Ectodermal cell (in vitro differentiated cells): ENCODE results near the gene CYP4X1. TPM values are rescaled to one million over a fixed set of nuclear protein-coding genes. Genes with fewer than 3 reads are reported as not detected.
"Not testable (repeated sequence)": the region's sequence is repeated elsewhere in the genome, so short reads cannot be mapped to it uniquely, and the experiment has no call there.

Experiments used
- H3K27ac ChIP-seq: 2 replicates; pipeline ENCODE4 v1.7.0; 2013; ENCODE audit warnings: mild to moderate bottlenecking, low read depth, low read length; ENCODE audit not compliant: insufficient read depth, poor library complexity, severe bottlenecking
- H3K27me3 ChIP-seq: 2 replicates; pipeline ENCODE4 v1.7.0; 2013; ENCODE audit warnings: mild to moderate bottlenecking, low read length; ENCODE audit not compliant: insufficient read depth, control insufficient read depth, poor library complexity, severe bottlenecking
- H3K36me3 ChIP-seq: one replicate; pipeline ENCODE4 v1.7.0; 2013; ENCODE audit warnings: low read length; ENCODE audit not compliant: control insufficient read depth, insufficient read depth
- H3K4me1 ChIP-seq: one replicate; pipeline ENCODE4 v1.7.0; 2013; ENCODE audit warnings: low read length; ENCODE audit not compliant: control insufficient read depth, insufficient read depth
- H3K4me3 ChIP-seq: 2 replicates; pipeline ENCODE4 v1.7.0; 2013; ENCODE audit warnings: low read depth, low read length, control low read depth; ENCODE audit not compliant: insufficient read depth
- H3K9me3 ChIP-seq: 2 replicates; pipeline ENCODE4 v1.7.0; 2013; ENCODE audit warnings: mild to moderate bottlenecking, low read length, moderate library complexity; ENCODE audit not compliant: control insufficient read depth
- WGBS, 2 experiments: methylation state at CpG; one replicate each; pipeline ENCODE4 v1.1.7; 2013; ENCODE audit warnings: missing lambda C conversion rate in 2 of 2; 5-methylcytosine and 5-hydroxymethylcytosine counted together
- polyA plus RNA-seq, 4 experiments: library from polyadenylated mRNA; stranded (reverse); fragments of 50-300 nt; gene quantifications; one replicate each; pipeline ENCODE4 v1.2.3, GENCODE V29; 2013

The CYP4X1 gene, protein sequence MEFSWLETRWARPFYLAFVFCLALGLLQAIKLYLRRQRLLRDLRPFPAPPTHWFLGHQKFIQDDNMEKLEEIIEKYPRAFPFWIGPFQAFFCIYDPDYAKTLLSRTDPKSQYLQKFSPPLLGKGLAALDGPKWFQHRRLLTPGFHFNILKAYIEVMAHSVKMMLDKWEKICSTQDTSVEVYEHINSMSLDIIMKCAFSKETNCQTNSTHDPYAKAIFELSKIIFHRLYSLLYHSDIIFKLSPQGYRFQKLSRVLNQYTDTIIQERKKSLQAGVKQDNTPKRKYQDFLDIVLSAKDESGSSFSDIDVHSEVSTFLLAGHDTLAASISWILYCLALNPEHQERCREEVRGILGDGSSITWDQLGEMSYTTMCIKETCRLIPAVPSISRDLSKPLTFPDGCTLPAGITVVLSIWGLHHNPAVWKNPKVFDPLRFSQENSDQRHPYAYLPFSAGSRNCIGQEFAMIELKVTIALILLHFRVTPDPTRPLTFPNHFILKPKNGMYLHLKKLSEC
- polyA plus RNA-seq (2013, experiment 1 of 4): 0.56 TPM
- 0.36 TPM for polyA plus RNA-seq (2013, experiment 2 of 4)
- polyA plus RNA-seq (2013, experiment 3 of 4): 0.27 TPM
- polyA plus RNA-seq (2013, experiment 4 of 4): 0.28 TPM

DNA sequence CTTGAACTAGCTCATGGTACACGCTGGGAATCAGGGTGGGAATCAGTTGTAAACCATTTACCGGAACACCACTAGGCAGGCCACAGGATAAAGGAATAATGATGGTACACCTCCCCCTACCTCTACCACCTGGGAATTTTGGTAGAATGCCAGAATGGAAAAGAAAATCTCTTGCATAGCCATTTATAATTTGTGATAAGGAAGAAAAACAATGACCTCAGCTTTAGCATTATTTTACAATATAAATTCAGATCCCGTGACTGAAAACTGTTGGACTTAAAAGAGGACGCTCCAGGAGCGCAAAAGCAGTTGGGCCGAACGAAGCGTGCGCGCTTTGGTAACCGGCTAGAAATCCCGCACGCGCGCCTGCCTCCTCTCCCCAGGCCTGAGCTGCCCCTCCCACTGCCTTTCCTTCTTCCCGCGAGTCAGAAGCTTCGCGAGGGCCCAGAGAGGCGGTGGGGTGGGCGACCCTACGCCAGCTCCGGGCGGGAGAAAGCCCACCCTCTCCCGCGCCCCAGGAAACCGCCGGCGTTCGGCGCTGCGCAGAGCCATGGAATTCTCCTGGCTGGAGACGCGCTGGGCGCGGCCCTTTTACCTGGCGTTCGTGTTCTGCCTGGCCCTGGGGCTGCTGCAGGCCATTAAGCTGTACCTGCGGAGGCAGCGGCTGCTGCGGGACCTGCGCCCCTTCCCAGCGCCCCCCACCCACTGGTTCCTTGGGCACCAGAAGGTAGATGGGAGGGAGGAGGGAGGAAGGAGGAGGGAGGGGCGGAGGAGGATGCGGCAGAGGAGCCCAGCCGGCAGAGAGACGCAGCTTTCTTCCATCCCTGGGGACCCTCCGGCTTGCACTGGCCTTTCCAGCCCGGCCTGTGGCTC lies at the start of gene CYP4X1:
CYP4X1 (plus strand) TSS at position 402 of the 873 bp plus-strand sequence; CDS start at position 551, 149 bp downstream.
- Histone ChIP-seq H3K27me3 (peaks cover 36% of the 10 kb centered on the region), H3K4me3 (peak within 1 kb of the TSS; percentile 50), H3K4me1 (peaks cover 7% of the 10 kb centered on the region), H3K9me3 (no peaks in the 10 kb centered on the region), H3K36me3 (no peaks in the 10 kb centered on the region), H3K27ac (no peak within 1 kb of the TSS)
- whole genome bisulfite sequencing, 2 experiments: 2% methylated on average over 48 to 49 of the region's 49 CpGs

DNA sequence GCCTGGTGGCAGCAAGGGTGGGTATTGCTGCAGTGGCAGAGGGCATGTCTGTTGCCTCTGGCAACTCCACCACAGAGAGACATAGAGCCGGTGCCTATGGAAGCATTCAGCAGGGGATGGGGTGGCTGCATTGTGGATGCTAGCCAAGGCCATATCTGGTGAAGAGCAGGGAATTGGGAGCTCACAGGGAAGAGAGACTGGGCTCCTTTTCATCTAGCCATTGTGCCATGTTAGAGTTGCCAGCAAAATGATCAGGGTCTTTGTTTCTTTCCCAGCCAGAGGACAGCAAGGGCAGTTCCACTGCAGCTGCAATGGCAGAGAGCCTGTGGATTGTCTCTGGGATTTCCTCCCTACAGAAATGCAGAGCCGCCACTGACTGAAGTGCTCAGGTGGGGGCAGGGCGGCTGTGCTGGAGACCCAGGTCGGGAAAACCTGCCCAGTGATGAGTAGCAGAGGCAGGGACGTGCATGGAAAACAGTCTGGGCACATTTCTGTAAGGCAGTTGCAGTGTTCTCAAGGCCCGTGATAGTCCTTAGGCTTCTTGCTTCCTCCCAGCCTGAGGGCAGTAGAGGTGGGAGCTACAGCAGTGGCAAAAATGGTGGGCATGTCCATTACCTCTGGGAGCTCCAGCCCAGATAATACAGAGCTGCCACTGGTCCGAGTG lies 40.2 kb upstream of the CYP4X1 start:
- no peaks in the 10 kb centered on the region for H3K9me3 ChIP-seq
- no peak overlapping the region for H3K4me3 ChIP-seq
- no peaks in the 10 kb centered on the region for H3K27me3 ChIP-seq
- H3K4me1 ChIP-seq: peaks cover 23% of the 10 kb centered on the region
- 42 to 49% methylated on average over 7 of the region's 7 CpGs for WGBS, 2 experiments
- H3K36me3 ChIP-seq: no peaks in the 10 kb centered on the region
- no peak overlapping the region for H3K27ac ChIP-seq

DNA sequence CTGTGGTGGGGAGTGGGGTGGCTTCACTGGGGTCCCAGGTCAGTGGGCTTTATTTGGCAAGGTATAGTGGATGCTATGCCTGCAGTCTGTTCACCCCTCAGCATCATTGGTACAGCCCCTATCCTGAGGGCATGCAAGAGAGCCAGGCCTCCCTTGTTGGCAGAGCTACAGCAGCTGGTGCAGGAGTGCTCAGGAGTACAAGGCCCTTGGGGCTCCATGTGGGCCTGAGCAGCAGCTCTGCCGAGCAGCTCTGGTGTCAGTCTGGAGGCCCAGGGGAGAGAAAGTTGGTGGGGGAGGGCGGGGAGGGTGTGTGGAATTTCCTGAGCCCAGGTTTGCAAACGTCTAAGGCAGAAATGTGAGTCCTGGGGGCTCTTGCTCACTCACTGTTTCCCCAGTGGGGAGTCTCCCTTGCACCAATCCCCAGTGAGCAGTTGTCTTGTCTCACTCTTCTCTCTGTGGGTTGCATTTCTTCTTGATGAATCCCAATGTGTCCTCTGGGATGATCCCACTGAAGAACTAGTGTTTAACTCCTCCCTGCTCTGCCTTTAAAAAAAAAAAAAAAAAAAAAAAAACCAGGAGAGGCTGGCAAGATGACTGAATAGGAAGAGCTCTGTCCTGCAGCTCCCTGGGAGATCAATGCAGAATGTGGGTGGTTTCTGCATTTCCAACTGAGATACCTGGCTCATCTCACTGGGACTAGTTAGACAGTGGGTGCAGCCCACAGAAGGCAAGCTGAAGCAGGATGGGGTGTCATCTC lies 39.5 kb upstream of the CYP4X1 start:
- Histone ChIP-seq H3K27ac (no peak overlapping the region), H3K36me3 (no peaks in the 10 kb centered on the region), H3K27me3 (no peaks in the 10 kb centered on the region), H3K9me3 (no peaks in the 10 kb centered on the region), H3K4me1 (peaks cover 23% of the 10 kb centered on the region), H3K4me3 (no peak overlapping the region)
- WGBS, 2 experiments: 29 to 32% methylated on average over 3 of the region's 3 CpGs

DNA sequence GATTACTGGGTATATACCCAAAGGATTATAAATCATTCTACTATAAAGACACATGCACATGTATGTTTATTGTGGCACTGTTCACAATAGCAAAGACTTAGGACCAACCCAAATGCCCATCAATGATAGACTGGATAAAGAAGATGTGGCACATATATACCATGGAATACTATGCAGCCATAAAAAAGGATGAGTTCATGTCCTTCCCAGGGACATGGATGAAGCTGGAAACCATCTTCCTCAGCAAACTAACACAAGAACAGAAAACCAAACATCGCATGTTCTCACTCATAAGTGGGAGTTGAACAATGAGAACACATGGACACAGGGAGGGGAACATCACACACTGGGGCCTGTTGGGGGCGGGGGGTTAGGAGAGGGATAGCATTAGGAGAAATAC lies 32.9 kb upstream of the CYP4X1 start:
- not testable (repeated sequence) for H3K9me3 ChIP-seq, H3K27me3 ChIP-seq, H3K4me3 ChIP-seq, H3K36me3 ChIP-seq, H3K4me1 ChIP-seq, H3K27ac ChIP-seq
- WGBS, 2 experiments: no CpG with 5 or more reads among the region's 2 CpGs

DNA sequence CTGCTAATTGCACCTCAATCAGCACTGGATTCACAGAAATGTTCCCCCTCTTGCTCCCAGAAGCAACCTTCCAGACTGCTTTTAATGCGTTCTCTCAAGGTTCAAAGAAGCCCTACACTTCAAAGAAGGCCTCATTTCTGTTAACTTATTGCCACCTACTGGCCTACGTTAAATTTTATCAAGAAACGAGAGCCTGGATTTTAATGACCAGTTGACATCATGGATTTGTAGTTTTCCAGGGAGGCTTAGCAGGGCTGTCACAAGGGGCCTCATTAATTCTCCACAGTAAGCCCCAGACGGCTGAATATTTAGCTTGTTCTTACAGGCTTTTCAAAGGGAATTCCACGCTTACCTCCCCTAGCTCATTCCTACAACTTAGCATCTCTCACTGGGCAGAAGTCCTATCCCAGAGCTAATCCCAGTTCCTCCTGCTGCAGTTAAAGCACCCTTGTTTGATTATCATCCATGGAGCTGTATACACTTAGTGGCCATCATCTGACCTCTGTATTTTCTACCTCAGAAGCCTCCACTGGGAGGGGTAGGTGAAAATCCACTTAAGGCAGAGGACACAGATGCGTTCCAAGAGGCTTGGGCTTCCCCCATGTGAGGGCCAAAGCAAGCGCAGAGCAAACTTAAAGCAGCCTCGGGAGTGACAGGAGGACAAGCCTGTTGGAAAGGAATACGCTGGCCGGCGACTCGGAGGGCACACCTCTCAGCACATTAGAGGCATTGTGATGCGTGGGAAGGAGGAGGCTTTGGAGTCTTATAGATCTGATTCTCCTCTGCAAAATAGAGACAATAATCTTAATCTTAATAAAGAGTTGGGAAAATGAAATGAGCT lies 32.2 kb upstream of the CYP4X1 start:
- no peaks in the 10 kb centered on the region for H3K27me3 ChIP-seq

DNA sequence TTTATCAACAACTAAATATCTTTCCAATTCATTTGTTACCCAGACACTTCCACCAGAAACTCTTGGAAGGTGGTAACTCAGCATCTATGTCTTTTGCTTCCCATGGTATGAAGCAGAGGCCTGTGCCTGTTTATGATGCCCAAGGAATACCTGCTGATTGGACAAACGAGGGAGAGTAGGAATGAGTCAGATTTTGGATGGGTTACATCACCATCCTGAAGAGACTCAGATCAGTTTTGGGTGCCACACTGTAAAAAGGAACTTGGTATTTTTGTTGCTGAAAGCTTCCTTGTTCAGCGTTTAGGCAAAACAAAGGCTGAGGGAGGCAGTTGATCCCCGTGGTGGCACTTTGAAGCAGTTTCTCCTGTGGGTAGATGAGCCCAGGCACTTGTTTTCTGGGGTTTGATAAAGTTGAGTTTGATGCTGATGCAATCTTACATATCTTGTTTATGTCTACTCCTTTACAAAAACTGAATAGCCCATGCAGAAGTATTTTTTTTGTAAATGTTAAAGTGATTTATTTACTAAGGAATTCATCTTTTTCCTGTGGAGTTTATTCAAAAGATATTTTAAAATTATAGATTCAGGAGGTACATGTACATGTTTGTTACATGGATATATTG lies 26.7 kb upstream of the CYP4X1 start:
- Histone ChIP-seq H3K4me1 (no peaks in the 10 kb centered on the region), H3K27ac (no peak overlapping the region), H3K9me3 (no peaks in the 10 kb centered on the region), H3K36me3 (no peaks in the 10 kb centered on the region), H3K27me3 (no peaks in the 10 kb centered on the region), H3K4me3 (no peak overlapping the region)
- 64 to 75% methylated on average over 3 of the region's 3 CpGs for WGBS, 2 experiments

More for the DNA sequence above, 32.2 kb upstream of the CYP4X1 start:
- Histone ChIP-seq H3K27ac (no peak overlapping the region), H3K4me3 (no peak overlapping the region), H3K36me3 (no peaks in the 10 kb centered on the region), H3K4me1 (no peaks in the 10 kb centered on the region), H3K9me3 (no peaks in the 10 kb centered on the region)
- 46 to 47% methylated on average over 13 of the region's 13 CpGs for WGBS, 2 experiments

DNA sequence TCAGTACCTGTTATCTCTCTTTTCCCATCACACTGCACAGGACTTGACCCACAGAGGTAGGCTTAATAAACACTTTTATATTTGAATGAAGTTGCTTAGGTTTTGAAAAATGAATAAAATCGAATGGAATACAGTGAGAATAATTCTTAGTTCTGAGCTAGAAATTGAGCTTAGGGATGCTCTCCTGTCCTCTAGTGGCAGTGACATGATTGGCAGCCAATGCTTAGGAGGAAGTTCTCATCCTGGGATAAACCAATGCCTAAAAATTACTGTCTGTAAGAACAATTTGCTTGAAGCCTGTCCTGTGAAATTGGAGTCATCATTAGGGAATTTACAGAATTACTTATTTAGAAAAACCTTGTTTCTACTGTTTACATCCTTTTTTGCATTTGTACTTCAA lies 21.3 kb upstream of the CYP4X1 start:
- Histone ChIP-seq H3K27me3 (no peaks in the 10 kb centered on the region), H3K4me3 (no peak overlapping the region), H3K9me3 (no peaks in the 10 kb centered on the region), H3K36me3 (no peaks in the 10 kb centered on the region), H3K4me1 (no peaks in the 10 kb centered on the region), H3K27ac (no peak overlapping the region)
- WGBS, 2 experiments: 74 to 77% methylated on average over 1 of the region's 1 CpG

DNA sequence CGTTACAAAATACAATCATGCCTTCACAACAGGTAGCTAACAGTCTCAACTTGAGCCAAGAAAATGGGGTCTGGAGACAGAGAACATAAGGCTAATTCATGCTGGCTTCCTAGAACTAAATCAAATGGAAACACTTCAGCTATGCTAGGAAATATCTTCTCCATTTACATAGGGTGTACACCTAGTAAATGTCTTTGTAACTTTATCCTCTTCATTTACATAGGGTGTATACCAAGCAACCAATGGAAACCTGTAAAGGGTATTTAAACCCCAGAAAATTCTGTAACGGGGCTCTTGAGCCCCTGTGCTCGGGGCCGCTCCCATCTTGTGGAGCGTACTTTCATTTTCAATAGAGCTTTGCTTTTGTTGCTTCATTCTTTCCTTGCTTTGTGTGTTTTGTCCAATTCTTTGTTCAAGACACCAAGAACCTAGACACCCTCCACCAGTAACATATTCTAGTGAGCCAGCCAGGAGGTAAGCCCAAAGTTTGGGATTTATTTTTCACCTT lies 19.5 kb upstream of the CYP4X1 start:
- no peaks in the 10 kb centered on the region for H3K4me1 ChIP-seq
- no peak overlapping the region for H3K27ac ChIP-seq
- no peak overlapping the region for H3K4me3 ChIP-seq
- WGBS, 2 experiments: 88 to 90% methylated on average over 5 of the region's 5 CpGs
- no peaks in the 10 kb centered on the region for H3K27me3 ChIP-seq
- no peaks in the 10 kb centered on the region for H3K9me3 ChIP-seq
- no peaks in the 10 kb centered on the region for H3K36me3 ChIP-seq
